ENCODE results near the gene RNF166. TPM values are rescaled to one million over a fixed set of nuclear protein-coding genes. Genes with fewer than 3 reads are reported as not detected.

The RNF166 gene
- total RNA-seq, 1 donor = 14.5 TPM

DNA sequence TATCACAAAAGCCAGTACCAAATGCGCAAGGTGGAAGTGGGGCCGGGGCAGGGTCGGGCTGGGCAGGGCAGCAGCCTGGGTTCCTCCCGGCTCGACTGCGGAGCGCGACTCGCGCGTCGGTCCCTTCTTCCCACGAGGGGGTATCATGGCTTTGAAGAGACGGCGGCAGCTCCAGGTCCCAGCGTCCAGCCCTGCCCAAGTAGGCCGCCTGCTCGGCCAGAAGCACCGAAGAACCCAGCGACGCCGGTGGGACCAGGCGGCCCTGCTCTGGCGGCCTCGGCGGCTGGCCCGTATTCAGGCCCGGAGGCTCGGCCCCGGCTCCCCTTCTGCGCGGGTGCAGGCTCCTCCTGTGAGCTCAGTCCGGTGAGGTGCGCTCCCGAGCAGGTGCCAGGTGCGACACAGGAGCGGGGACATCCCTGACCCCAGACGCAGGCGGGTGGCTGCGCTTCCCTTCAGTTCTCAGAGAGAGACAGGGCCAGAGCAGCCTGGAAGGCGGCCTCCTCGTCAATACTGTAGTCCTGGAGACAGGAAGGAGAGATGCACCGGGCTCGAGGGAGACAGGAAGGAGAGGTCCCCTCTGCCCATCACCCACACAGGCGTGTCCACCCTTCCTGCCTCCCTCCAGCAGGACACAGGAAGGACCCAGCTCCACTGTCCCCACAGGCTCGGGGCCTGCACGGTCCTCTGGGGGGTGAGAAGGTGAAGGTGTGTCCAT lies 8.9 kb downstream of the RNF166 start:
- no peaks in the 10 kb centered on the region for H3K27me3 ChIP-seq (ENCODE audit: insufficient read depth, low read length)
- DNase-seq (ENCODE audit: insufficient read length, low spot score, missing footprints) = no peak
- no peak overlapping the region for H2AFZ ChIP-seq (ENCODE audit: low read length)
- TF ChIP-seq, protein P1, sequence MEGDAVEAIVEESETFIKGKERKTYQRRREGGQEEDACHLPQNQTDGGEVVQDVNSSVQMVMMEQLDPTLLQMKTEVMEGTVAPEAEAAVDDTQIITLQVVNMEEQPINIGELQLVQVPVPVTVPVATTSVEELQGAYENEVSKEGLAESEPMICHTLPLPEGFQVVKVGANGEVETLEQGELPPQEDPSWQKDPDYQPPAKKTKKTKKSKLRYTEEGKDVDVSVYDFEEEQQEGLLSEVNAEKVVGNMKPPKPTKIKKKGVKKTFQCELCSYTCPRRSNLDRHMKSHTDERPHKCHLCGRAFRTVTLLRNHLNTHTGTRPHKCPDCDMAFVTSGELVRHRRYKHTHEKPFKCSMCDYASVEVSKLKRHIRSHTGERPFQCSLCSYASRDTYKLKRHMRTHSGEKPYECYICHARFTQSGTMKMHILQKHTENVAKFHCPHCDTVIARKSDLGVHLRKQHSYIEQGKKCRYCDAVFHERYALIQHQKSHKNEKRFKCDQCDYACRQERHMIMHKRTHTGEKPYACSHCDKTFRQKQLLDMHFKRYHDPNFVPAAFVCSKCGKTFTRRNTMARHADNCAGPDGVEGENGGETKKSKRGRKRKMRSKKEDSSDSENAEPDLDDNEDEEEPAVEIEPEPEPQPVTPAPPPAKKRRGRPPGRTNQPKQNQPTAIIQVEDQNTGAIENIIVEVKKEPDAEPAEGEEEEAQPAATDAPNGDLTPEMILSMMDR (IDR thresholded peaks at IDR 0.05; ENCODE audit: extremely low read depth, low read depth, low read length) = no peak
- H3K4me1 ChIP-seq (ENCODE audit: insufficient read depth, low read length) = peaks cover 12% of the 10 kb centered on the region
- no peak overlapping the region for H3K27ac ChIP-seq (ENCODE audit: low read depth, low read length)
- no peaks in the 10 kb centered on the region for H4K20me1 ChIP-seq (ENCODE audit: insufficient read depth, low read length)
- peaks cover 16% of the 10 kb centered on the region for H3K36me3 ChIP-seq (ENCODE audit: insufficient read depth, low read length)
- no peak overlapping the region for H3K4me2 ChIP-seq (ENCODE audit: insufficient read depth, low read length)
- H3K9me3 ChIP-seq (ENCODE audit: low read depth, low read length) = no peaks in the 10 kb centered on the region
- H3K4me3 ChIP-seq (ENCODE audit: insufficient read depth, low read length) = no peak overlapping the region
- peaks cover 15% of the 10 kb centered on the region for H3K79me2 ChIP-seq (ENCODE audit: insufficient read depth, low read length)

DNA sequence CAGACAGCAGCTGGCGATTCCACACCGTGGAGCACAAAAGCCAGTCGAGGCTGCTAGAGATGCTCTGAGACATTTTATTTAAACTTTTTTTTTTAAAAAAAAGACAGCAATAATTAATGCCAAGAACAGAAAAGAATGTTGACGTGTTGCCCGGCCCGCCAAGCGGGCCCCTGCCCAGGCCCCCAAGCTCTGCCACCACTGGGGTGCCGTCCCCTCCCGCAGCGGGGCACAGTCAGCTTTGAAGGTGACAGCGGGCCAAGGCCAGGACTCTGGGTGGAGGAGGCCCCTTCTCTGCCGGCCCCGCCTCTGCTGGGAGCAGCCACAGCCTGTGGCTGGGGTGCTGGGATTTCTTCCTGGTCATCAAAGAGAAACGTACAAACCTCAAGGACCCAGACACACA lies 9.8 kb downstream of the RNF166 start:
- H3K4me3 ChIP-seq (ENCODE audit: insufficient read depth, low read length) = no peak overlapping the region
- DNase-seq (ENCODE audit: insufficient read length, low spot score, missing footprints) = no peak
- peaks cover 10% of the 10 kb centered on the region for H3K4me1 ChIP-seq (ENCODE audit: insufficient read depth, low read length)

DNA sequence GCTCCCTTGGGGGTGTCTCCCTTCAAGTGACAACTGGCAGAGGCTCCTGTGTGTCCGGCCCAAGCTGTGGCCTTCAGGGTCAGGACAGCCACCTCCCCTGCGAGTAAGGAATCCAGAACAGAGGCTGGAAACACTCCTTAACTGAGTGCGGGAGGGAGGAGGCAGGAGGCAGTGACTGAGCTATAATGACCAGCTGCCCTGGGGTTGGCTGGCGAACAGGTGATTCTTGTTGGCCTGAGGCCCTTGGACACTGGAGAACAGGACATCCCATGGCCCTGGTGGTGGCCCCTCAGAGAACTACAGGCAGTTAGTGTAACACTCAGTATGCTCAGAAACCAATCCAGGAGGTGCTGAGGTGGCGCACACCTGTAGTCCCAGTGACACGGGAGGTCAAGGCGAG lies 10.5 kb downstream of the RNF166 start:
- Histone ChIP-seq H4K20me1 (ENCODE audit: insufficient read depth, low read length) (no peaks in the 10 kb centered on the region), H3K79me2 (ENCODE audit: insufficient read depth, low read length) (peaks cover 3% of the 10 kb centered on the region), H3K4me1 (ENCODE audit: insufficient read depth, low read length) (peaks cover 4% of the 10 kb centered on the region), H3K36me3 (ENCODE audit: insufficient read depth, low read length) (peaks cover 16% of the 10 kb centered on the region), H2AFZ (ENCODE audit: low read length) (no peak overlapping the region), H3K27ac (ENCODE audit: low read depth, low read length) (no peak overlapping the region), H3K4me2 (ENCODE audit: insufficient read depth, low read length) (no peak overlapping the region), H3K9me3 (ENCODE audit: low read depth, low read length) (no peaks in the 10 kb centered on the region), H3K27me3 (ENCODE audit: insufficient read depth, low read length) (peaks cover 3% of the 10 kb centered on the region), H3K4me3 (ENCODE audit: insufficient read depth, low read length) (no peak overlapping the region)
- TF ChIP-seq, protein P1 (IDR thresholded peaks at IDR 0.05; ENCODE audit: extremely low read depth, low read depth, low read length) = no peak
- DNase-seq (ENCODE audit: insufficient read length, low spot score, missing footprints) = no peak

More for the DNA sequence above, 9.8 kb downstream of the RNF166 start:
- H3K4me2 ChIP-seq (ENCODE audit: insufficient read depth, low read length) = no peak overlapping the region
- H2AFZ ChIP-seq (ENCODE audit: low read length) = no peak overlapping the region
- TF ChIP-seq, protein P1 (IDR thresholded peaks at IDR 0.05; ENCODE audit: extremely low read depth, low read depth, low read length) = no peak
- no peaks in the 10 kb centered on the region for H3K27me3 ChIP-seq (ENCODE audit: insufficient read depth, low read length)
- no peak overlapping the region for H3K27ac ChIP-seq (ENCODE audit: low read depth, low read length)
- no peaks in the 10 kb centered on the region for H4K20me1 ChIP-seq (ENCODE audit: insufficient read depth, low read length)
- no peaks in the 10 kb centered on the region for H3K9me3 ChIP-seq (ENCODE audit: low read depth, low read length)
- H3K79me2 ChIP-seq (ENCODE audit: insufficient read depth, low read length) = peaks cover 7% of the 10 kb centered on the region
- H3K36me3 ChIP-seq (ENCODE audit: insufficient read depth, low read length) = peaks cover 16% of the 10 kb centered on the region

DNA sequence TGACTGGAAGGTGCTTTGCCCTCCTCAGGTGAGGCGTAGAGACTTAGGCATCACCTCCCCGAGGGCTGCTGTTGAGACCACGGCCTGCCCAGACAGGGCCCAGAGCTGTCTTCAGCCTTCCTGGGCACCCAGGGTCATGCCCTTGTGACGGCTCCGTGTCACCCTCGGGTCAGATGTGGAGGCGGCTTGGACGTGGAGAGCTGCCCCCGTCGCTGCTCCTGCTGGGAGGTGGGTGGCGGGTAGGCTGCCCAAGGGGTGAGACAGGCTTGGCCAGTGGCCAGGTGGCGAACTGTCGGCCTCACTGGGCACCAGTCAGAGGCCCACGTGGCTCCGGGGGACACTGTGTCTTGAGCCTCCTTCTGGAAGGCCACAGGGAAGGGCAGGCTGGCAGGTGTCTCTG lies 11.0 kb downstream of the RNF166 start:
- H3K4me3 ChIP-seq (ENCODE audit: insufficient read depth, low read length) = no peak overlapping the region
- no peak overlapping the region for H2AFZ ChIP-seq (ENCODE audit: low read length)
- no peaks in the 10 kb centered on the region for H4K20me1 ChIP-seq (ENCODE audit: insufficient read depth, low read length)
- H3K9me3 ChIP-seq (ENCODE audit: low read depth, low read length) = no peaks in the 10 kb centered on the region
- no peak for DNase-seq (ENCODE audit: insufficient read length, low spot score, missing footprints)
- H3K27me3 ChIP-seq (ENCODE audit: insufficient read depth, low read length) = peaks cover 6% of the 10 kb centered on the region
- peaks cover 16% of the 10 kb centered on the region for H3K36me3 ChIP-seq (ENCODE audit: insufficient read depth, low read length)
- H3K79me2 ChIP-seq (ENCODE audit: insufficient read depth, low read length) = no peaks in the 10 kb centered on the region
- TF ChIP-seq, protein P1 (IDR thresholded peaks at IDR 0.05; ENCODE audit: extremely low read depth, low read depth, low read length) = no peak
- no peaks in the 10 kb centered on the region for H3K4me1 ChIP-seq (ENCODE audit: insufficient read depth, low read length)
- H3K4me2 ChIP-seq (ENCODE audit: insufficient read depth, low read length) = no peak overlapping the region
- H3K27ac ChIP-seq (ENCODE audit: low read depth, low read length) = no peak overlapping the region
